Endothelial cell of umbilical vein (primary cell): Measurements from ENCODE around the gene GDPGP1. TPM values are rescaled to one million over a fixed set of nuclear protein-coding genes. Genes with fewer than 3 reads are reported as not detected.

Experiments
- Bru-seq: library from RNA; stranded (reverse); fragments of 400-500 nt; gene quantifications from one replicate; lab custom pipeline; 2021; lab: Mats Ljungman, UMichigan
- BruChase-seq, 2 experiments: library from RNA; stranded (reverse); fragments of 400-500 nt; gene quantifications; one replicate each; lab custom pipeline; 2021; lab: Mats Ljungman, UMichigan
- BruUV-seq: library from RNA; stranded (reverse); fragments of 400-500 nt; replicated peaks from 2 replicates; lab custom pipeline; 2021; lab: Mats Ljungman, UMichigan
- CTCF ChIA-PET: fragments of 300-600, 350-600 bp; sonication (Branson Sonifier 250); formaldehyde crosslinking; loops from one replicate; lab custom pipeline; 2021; ENCODE audit warnings: antibody characterized with exemption, inconsistent platforms; lab: Charles Lee
- POLR2A ChIA-PET: fragments of 300-600, 350-600 bp; sonication (Branson Sonifier 250); formaldehyde crosslinking; loops from one replicate; lab custom pipeline; 2021; ENCODE audit warnings: antibody characterized with exemption, inconsistent platforms; lab: Charles Lee
- DNase-seq: peaks from one replicate; pipeline ENCODE4 v3.0.0-alpha.2; 2011; ENCODE audit warnings: low read depth, low spot score
- FAIRE-seq: peaks from 2 replicates; lab custom pipeline; 2011; peaks lifted over from hg19 to GRCh38; lab: Jason Lieb, UNC
- H2AFZ ChIP-seq: 2 replicates; pipeline ENCODE4 v1.6.0; 2012; ENCODE audit warnings: low read depth, low read length, control low read depth, inconsistent platforms
- H3K27ac ChIP-seq: 2 replicates; pipeline ENCODE4 v1.5.1; 2011; ENCODE audit warnings: low read depth, mild to moderate bottlenecking, control low read depth, low read length, moderate library complexity; ENCODE audit not compliant: insufficient read depth
- H3K27me3 ChIP-seq, 2 experiments: 2 replicates each; pipeline versions ENCODE4 v1.6.0 to v1.6.1; 2011; ENCODE audit warnings: low read length in 2 of 2, mixed read lengths in 1 of 2; ENCODE audit not compliant: control insufficient read depth in 2 of 2, insufficient read depth in 2 of 2
- H3K36me3 ChIP-seq, 2 experiments: 2 replicates in 1 of 2; 3 replicates in 1 of 2; pipeline ENCODE4 v1.5.1; 2011; ENCODE audit warnings: low read length in 2 of 2, mild to moderate bottlenecking in 1 of 2, moderate library complexity in 1 of 2; ENCODE audit not compliant: control insufficient read depth in 2 of 2, insufficient read depth in 2 of 2; ENCODE audit errors: extremely low read depth in 1 of 2
- H3K4me1 ChIP-seq: 3 replicates; pipeline ENCODE4 v1.5.1; 2011; ENCODE audit warnings: mild to moderate bottlenecking, low read length; ENCODE audit not compliant: control insufficient read depth, insufficient read depth; ENCODE audit errors: extremely low read depth
- H3K4me2 ChIP-seq: 2 replicates; pipeline ENCODE4 v1.6.1; 2011; ENCODE audit warnings: low read length, control low read depth, mixed read lengths; ENCODE audit not compliant: insufficient read depth
- H3K4me3 ChIP-seq, 3 experiments: fragments of 200-600 bp in 1 of 3; sonication (generic), shearing (Covaris generic) in 1 of 3; replicated peaks in 1 of 3; 2 replicates each; pipeline ENCODE4 v1.5.1; 2011 to 2016; ENCODE audit warnings: control low read depth in 3 of 3, low read length in 3 of 3, mild to moderate bottlenecking in 2 of 3, inconsistent platforms in 1 of 3, low read depth in 1 of 3, moderate library complexity in 1 of 3; ENCODE audit not compliant: insufficient read depth in 1 of 3
- H3K79me2 ChIP-seq: 2 replicates; pipeline ENCODE4 v1.6.0; 2012; ENCODE audit warnings: low read length, inconsistent platforms; ENCODE audit not compliant: control insufficient read depth, insufficient read depth
- H3K9ac ChIP-seq: replicated peaks from 2 replicates; pipeline ENCODE3; 2011; ENCODE audit warnings: low read length, control low read depth; ENCODE audit not compliant: insufficient read depth; ENCODE audit errors: extremely low read depth
- H3K9me1 ChIP-seq: replicated peaks from 3 replicates; pipeline ENCODE4 v1.6.0; 2011; ENCODE audit warnings: mild to moderate bottlenecking, low read length; ENCODE audit not compliant: control insufficient read depth, insufficient read depth; ENCODE audit errors: extremely low read depth
- H3K9me3 ChIP-seq: replicated peaks from 2 replicates; pipeline ENCODE4 v1.5.1; 2012; ENCODE audit warnings: low read length, inconsistent platforms; ENCODE audit not compliant: control insufficient read depth, insufficient read depth
- H4K20me1 ChIP-seq: replicated peaks from 2 replicates; pipeline ENCODE3; 2011; ENCODE audit warnings: mild to moderate bottlenecking, low read length; ENCODE audit not compliant: control insufficient read depth, insufficient read depth; ENCODE audit errors: extremely low read depth
- CTCF ChIP-seq, 2 donors: IDR thresholded peaks; 1 replicate in 1 of 2; 2 replicates in 1 of 2; pipeline ENCODE4 v1.5.1; 2011; ENCODE audit warnings: low read length in 2 of 2, mild to moderate bottlenecking in 2 of 2, moderate library complexity in 2 of 2, control low read depth in 1 of 2, inconsistent platforms in 1 of 2, low read depth in 1 of 2; ENCODE audit not compliant: insufficient read depth in 1 of 2; ENCODE audit errors: extremely low read depth in 1 of 2
- EZH2 ChIP-seq: IDR thresholded peaks from 2 replicates; pipeline ENCODE4 v1.6.1; 2012; ENCODE audit warnings: borderline replicate concordance, low read depth, mild to moderate bottlenecking, moderate library complexity, low read length, inconsistent platforms; ENCODE audit not compliant: severe bottlenecking
- FOS ChIP-seq: IDR thresholded peaks from 2 replicates; pipeline ENCODE4 v1.6.1; 2011; ENCODE audit warnings: mild to moderate bottlenecking, low read length, moderate library complexity, borderline replicate concordance; ENCODE audit not compliant: insufficient read depth
- GATA2 ChIP-seq: IDR thresholded peaks from 2 replicates; pipeline ENCODE4 v1.7.0; 2011; ENCODE audit warnings: low read depth, mild to moderate bottlenecking, moderate library complexity, mixed read lengths, low read length; ENCODE audit not compliant: insufficient read length, insufficient read depth
- JUN ChIP-seq: IDR thresholded peaks from 2 replicates; pipeline ENCODE4 v1.6.1; 2011; ENCODE audit warnings: borderline replicate concordance, low read depth; ENCODE audit not compliant: insufficient read length, insufficient read depth
- MAX ChIP-seq: IDR thresholded peaks from 2 replicates; pipeline ENCODE4 v1.6.1; 2011; ENCODE audit not compliant: insufficient read depth, insufficient read length
- MYC ChIP-seq: IDR thresholded peaks from one replicate; pipeline ENCODE4 v1.6.1; 2011; ENCODE audit warnings: mild to moderate bottlenecking, low read depth, low read length
- POLR2A ChIP-seq: IDR thresholded peaks from 2 replicates; pipeline ENCODE4 v1.6.1; 2012; ENCODE audit warnings: low read depth, mild to moderate bottlenecking, control low read depth, low read length
- POLR2AphosphoS5 ChIP-seq: IDR thresholded peaks from 2 replicates; pipeline ENCODE4 v1.6.1; 2012; ENCODE audit warnings: low read depth, mild to moderate bottlenecking, control low read depth, low read length, moderate library complexity; ENCODE audit not compliant: insufficient read depth
- dilution Hi-C: fragments of 300-500 bp; cut with MboI; formaldehyde crosslinking; loops from one replicate; pipeline ENCODE4 v1.15.0; 2019; ENCODE audit warnings: low sequenced_read_pairs; ENCODE audit not compliant: extremely low pct_ligation_motif_present
- intact Hi-C: fragments of 100-400 bp; cut with micrococcal nuclease; formaldehyde crosslinking; loops from one replicate; pipeline ENCODE4 v1.10.0; 2022
- long read RNA-seq: library from polyadenylated mRNA; stranded (forward); transcript quantifications from one replicate; pipeline ENCODE4 v2.0.0, GENCODE V29; 2021
- polyA minus RNA-seq, 3 experiments: library from RNA; depleted of rRNA, polyadenylated mRNA; stranded (reverse); fragments of >200 nt; gene quantifications; 1 replicate in 1 of 3; 2 replicates in 2 of 3; pipeline ENCODE4 v1.2.3, GENCODE V29; 2011
- polyA plus RNA-seq, 4 experiments: library from polyadenylated mRNA; depleted of rRNA in 3 of 4; stranded (reverse) in 3 of 4; unstranded in 1 of 4; fragments of >200 nt; gene quantifications; 2 replicates each; pipeline versions ENCODE4 v1.2.1 to v1.2.3, GENCODE V29; 2011 to 2012; ENCODE audit warnings: missing spikeins in 1 of 4
- total RNA-seq: library from RNA; stranded (reverse); gene quantifications from 2 replicates; pipeline ENCODE4 v1.2.3, GENCODE V29; 2021

GDPGP1 gene, protein sequence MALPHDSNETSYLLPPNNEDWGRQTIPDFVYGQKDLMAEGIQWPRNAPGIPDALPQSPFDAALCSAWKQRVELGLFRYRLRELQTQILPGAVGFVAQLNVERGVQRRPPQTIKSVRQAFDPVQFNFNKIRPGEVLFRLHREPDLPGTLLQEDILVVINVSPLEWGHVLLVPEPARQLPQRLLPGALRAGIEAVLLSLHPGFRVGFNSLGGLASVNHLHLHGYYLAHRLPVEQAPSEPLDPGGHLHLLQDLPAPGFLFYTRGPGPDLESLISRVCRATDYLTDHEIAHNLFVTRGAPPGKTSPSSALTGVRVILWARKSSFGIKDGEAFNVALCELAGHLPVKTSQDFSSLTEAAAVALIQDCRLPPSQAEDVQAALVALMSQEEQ
- total RNA-seq (4.4 and 7.2 TPM in 2 replicates), polyA plus RNA-seq (4.8 and 6.0 TPM in 2 replicates), polyA minus RNA-seq (10.7 and 14.9 TPM in 2 replicates), Bru-seq, nascent RNA (percentile 40 among the genes with signal in this experiment), BruChase-seq, experiment 1, labeled RNA remaining after a 6-hour chase (percentile 39 among the genes with signal in this experiment), BruChase-seq, experiment 2, labeled RNA remaining after a 2-hour chase (percentile 35 among the genes with signal in this experiment)
- 2.9 and 3.6 TPM in 2 replicates for polyA plus RNA-seq (2011; cell fraction: cytosol; rRNA removed)
- polyA plus RNA-seq (2011; cell fraction: nucleus; rRNA removed): 2.9 and 3.8 TPM in 2 replicates
- 2.1 and 2.2 TPM in 2 replicates for polyA plus RNA-seq (2012)
- 7.3 TPM for polyA minus RNA-seq (2011; cell fraction: cytosol; rRNA and poly(A)+ RNA removed)
- 2.1 and 5.1 TPM in 2 replicates for polyA minus RNA-seq (2011; cell fraction: nucleus; rRNA and poly(A)+ RNA removed)
- long read RNA-seq, partial matches to known transcripts: 0 of 1 reads
- long read RNA-seq, other reads (novel, unspliced or antisense): 0 of 1 reads

DNA sequence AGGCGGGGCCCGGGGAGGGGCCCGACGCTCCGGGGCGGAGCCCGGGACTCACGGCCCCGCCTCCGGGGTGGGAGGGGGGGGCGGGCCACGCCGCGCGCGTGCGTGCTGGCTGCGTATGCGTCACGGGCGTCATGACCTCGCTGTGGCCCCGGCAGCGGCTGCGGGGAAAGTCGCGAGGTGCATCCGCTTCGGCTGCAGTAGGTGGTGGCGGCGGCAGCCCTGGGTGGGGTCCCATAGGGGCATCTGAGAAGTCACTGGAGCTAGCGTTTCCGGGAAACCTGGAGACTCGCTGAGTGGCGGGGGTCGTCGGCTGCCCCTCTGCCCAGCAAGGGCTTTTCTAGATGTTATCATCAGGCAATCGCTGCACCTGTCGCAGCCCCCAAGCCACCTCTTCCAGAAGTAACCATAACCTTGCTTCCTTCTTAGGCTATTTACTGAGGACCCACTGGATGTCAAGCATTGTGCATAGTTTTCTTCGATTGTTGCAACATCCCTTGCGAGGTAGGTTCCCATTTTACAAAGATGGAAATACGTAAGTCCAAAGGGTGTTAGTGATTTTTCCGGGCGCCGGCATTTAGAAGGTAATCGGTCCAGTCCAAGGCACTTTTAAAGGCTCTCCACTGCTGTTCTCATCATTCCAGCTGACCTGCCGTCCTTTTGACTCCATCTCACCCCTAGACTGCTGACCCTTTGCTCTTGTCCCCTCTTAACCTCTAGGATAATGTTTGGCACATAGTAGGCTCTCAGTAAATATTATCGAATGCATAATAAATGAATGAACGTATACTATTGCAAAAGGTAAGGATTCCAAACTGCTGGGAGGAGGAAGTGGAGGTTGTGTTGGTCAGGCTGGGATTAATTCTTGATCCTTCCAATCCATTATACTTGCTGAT lies at the start of gene GDPGP1:
GDPGP1 (plus strand) TSS at position 114 of the 893 bp plus-strand sequence. CDS start 6,700 bp downstream, outside the sequence.
- H3K4me2 ChIP-seq: peak within 1 kb of the TSS; percentile 92
- H3K27ac ChIP-seq: peak within 1 kb of the TSS; percentile 69
- intact Hi-C loops (loop anchor here (1.0 to 5.0 kb wide), 3 partner anchors 15 to 132 kb away; partner anchors contain the start of genes IDH2, NGRN and TTLL13), dilution Hi-C loops (no loop called here)
- no peaks in the 10 kb centered on the region for H3K27me3 ChIP-seq
- no peaks in the 10 kb centered on the region for H3K9me3 ChIP-seq
- peak within 1 kb of the TSS; percentile 78 for H2AFZ ChIP-seq
- H3K36me3 ChIP-seq: peaks cover 3 to 10% of the 10 kb centered on the region in 2 experiments
- peak within 1 kb of the TSS; percentile 77 to 93 (median 82) for H3K4me3 ChIP-seq
- POLR2A ChIA-PET: interaction anchor here (0.8 to 1.5 kb wide), 5 partner anchors 14 to 33 kb away, joined by 4 to 8 read pairs (median 5); partner anchors contain the start of genes NGRN, SEMA4B and TTLL13
- H3K79me2 ChIP-seq: peaks cover 11% of the 10 kb centered on the region
- CTCF ChIA-PET: interaction anchor here (0.9 to 5.2 kb wide), 9 partner anchors 13 to 73 kb away, joined by 3 to 47 read pairs (median 8); partner anchors contain the start of genes NGRN and TTLL13
- peak within 1 kb of the TSS; percentile 92 for H3K9ac ChIP-seq
- H3K4me1 ChIP-seq: peaks cover 18% of the 10 kb centered on the region
- FAIRE-seq (no peak), DNase-seq (no peak)
- TSS peak; percentile 60 for BruUV-seq
- TF ChIP-seq MAX: no peak
- TF ChIP-seq CTCF (IDR thresholded peaks at IDR 0.05; ENCODE audit: extremely low read depth in 1 of 2, insufficient read depth in 1 of 2, low read depth in 1 of 2, low read length in 2 of 2): no peak
- no peak for TF ChIP-seq MYC
- TF ChIP-seq FOS: peak; percentile 41
- no peak for TF ChIP-seq JUN
- peak; percentile 50 for TF ChIP-seq POLR2A
- TF ChIP-seq GATA2: peak; percentile 69
- no peak for TF ChIP-seq EZH2
- TF ChIP-seq POLR2AphosphoS5: no peak
- H3K9me1 ChIP-seq: no peaks in the 10 kb centered on the region
- H4K20me1 ChIP-seq: no peaks in the 10 kb centered on the region
